HG02885 (cell line): ENCODE measurements around the gene PFKFB4.
"Not testable (repeated sequence)": the region's sequence is repeated elsewhere in the genome, so short reads cannot be mapped to it uniquely, and the experiment has no call there.

Experiments
- ATAC-seq: cut with Tn5 transposase; IDR thresholded peaks from one replicate; pipeline ENCODE4 v1.9.1; 2021; ENCODE audit warnings: mild to moderate bottlenecking; ENCODE audit not compliant: unreplicated experiment, poor library complexity

PFKFB4 gene

DNA sequence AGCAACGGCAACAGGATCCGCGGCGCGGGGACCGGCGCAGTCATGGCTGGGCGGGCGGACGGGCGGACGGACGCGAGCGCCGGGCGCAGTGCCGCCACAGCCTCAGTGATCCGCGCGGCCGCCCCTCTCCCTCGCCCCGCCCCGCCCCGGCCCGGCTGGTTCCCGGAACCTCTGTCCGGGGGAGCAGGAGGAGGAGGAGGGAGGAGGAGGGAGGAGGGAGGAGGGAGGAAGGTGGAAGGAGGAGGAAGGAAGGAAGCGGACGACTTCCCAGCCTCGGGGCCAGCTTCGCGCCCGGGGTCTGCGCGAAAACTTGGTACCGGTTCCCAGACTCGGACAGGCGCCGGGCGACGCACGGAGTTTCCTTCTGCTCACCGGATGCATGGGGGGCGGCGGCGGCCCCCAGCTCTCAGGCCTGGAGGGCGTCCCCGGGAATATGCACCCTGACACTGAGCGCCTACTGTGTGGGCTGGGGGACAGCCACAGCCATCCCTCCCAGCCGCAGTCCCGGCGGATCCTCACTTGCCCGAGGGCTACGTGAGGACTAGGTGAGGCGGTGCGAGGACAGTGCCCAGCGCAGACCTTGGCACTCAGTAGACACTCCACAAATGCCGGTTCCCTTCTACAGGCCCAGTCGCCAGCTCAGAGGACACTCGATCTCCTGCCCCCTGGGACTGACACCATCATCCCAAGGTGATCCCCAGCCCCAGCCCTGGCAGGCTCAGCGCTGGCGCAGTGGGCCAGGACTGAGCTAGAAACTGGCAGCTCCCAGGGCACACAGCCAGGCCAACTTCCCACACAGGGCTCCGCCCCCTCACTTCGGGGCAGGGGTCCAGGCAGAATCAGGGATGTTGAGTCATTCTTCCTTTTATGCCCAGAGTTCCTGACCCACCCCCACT, 52.3 kb downstream of the PFKFB4 start, which contains the start of gene SHISA5:
SHISA5 (minus strand) TSS at position 124 of the 896 bp plus-strand sequence; CDS start at position 44, 80 bp downstream.
- peak; percentile 46 for ATAC-seq

DNA sequence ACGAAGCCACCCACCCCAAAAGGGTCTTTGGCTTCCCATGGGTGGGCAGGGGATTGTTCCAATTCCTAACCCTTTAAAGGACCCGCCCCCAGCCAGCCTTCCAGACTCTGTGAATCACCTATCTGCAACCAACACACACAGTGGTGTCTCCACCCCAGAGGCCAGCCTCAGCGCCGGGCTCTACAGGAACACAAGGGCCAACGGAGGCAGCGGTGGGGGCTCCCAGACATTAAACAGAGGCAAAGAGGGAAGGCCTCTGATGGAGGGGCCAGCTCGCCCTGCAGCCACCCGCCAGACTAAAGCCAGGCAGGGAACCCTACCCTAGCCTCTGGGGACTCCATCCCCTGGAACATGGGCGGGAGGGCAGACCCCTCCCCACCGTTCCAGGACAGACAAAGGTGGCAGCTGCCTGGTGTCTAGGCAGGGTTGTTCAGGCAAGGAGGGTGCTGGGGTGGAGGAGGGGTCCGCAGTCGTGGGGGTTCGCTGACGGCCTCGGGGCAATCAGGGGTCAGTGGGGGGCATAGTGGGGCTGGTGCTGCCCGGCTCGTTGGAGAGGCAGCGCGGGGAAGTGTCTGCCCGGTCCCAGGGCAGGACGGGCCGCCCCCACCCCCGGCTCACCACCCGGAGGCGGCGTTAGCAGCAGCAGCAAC, 53.1 kb downstream of the PFKFB4 start:
- ATAC-seq, result no peak

DNA sequence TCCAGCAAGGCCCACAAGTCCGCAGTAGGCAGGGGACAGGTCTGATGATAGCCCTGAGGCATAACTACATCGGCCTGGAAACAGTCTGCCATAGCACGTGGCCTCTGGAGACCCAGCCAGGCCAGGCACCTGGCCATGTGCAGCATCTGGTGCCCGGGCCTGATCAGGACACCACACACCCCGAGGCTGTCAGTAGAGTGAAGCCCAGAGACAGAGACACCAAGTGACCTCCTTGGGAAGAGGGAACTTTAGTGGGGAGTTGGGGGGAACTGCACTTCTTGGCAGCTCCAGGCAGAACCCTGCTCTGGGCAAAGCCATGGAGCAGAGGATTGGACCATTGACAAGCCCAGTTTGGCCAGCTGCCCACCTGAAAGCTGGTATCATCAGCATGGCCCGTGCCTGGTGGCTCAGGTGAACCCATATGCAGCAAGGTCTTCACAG, 53.9 kb downstream of the PFKFB4 start:
- ATAC-seq, result no peak

DNA sequence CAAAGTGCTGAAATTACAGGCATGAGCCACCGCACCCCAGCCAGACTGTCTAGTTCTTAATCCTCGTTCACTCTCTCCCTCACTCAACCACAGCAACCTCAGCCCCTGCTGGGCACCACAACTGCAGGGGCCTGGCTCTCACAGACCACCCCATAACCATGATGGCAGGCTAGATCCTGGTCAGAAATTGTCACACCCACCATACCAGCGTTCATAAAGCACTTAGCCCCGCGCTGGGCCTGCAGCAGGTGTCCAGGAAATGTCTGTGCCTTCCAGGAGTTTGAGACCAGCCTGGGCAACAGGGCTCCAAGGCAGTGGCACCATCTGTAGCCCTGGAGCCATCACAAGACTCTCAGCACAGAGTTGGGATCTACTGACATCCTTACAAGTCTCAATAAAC, 54.5 kb downstream of the PFKFB4 start:
- ATAC-seq, result no peak

DNA sequence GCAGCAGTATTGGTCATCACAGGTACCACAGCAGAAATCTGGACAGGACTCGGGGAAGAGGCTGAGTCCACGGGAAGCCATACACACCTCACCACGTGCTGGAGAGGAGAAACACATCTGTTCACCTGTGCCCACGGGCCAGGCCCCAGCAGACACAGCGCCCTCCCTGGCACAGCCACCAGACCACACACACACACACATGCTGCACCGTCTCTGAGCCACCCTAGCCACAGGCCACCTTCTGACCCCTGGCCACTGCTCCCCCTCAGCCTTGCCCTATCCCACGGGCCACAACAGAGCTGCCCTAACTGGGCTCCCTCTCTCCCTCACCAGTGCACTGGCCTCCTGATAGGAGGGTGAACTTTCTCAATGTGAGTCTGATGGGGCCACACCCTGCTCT, 55.4 kb downstream of the PFKFB4 start:
- no peak for ATAC-seq

DNA sequence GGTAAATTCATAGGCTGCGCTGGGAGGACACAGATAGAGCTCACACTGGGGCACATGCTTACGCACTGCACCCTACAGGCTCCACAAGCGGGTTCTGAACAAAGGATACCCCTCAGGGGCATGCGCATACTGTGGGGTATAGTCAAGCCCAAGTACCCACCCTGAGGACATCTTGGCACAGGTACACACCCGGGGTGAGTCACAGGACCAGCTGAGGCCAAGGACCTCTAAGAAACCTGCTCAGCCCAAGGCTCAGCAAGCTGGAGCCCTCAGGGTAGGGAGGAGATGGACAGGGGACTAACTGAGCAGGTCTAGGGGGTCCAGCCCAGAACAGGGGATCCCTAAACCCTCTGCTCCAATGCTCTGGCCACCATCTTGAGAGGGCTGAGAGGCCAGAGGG, 55.9 kb downstream of the PFKFB4 start:
- no peak for ATAC-seq

DNA sequence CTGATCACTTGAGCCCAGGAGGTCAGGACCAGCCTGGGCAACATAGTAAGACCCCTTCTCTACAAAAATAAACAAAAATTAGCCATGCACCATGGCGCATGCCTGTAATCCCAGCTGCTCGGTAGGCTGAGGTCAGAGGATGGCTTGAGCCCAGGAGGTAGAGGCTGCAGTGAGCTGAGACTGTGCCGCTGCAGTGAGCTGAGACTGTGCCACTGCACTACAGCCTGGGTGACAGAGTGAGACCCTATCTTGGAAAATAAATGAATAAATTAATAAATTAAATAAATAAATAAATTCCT, 63.5 kb downstream of the PFKFB4 start:
- ATAC-seq, result no peak

DNA sequence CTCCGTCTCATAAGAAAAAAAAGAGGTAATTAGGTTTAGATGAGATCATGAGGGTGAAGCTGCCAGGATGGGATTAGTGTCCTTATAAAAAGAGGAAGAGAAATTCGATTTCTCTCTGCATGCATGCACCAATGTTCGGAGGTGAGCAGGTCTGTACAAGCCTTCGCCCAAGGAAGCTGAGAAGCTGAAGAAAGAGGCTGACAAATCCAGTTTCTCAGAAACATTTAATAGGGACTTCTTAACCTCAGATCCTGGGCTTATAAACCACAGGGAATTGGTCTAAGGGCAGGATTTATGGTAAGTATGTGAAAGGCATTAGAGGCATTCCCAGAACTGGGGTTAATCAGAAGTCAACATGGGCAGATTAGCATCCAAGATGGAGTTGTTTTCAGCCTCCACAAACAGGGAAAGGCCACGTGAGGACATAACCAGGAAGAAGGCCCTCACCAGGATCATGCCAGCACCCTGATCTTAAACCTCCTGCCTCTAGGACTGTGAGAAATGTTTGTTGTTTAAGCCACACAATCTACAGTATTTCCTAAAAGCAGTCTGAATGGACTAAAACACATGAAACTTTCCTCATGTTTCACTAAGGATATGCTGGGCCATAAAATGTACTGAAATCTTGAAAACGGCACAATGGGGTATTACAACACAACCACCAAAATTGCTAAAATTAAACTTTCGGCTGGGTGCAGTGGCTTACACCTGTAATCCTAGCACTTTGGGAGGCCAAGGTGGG, 64.0 kb downstream of the PFKFB4 start:
- ATAC-seq, result no peak

DNA sequence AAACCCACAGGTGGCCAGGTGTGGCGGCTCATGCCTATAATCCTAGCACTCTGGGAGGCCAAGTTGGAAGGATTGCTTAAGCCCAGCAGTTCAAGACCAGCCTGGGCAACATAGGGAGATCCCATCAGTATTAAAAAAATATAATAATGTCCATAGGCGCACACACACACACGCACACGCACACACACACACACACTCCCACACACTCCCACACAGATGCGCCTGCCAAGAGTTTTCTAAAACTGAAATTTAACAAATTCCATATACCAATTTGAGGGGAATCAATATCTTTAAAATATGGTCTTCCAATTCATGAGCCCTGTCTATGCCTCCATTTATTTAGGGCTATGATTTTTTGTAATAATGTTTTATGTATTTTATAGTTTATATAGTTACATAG, 69.7 kb downstream of the PFKFB4 start:
- no peak for ATAC-seq

DNA sequence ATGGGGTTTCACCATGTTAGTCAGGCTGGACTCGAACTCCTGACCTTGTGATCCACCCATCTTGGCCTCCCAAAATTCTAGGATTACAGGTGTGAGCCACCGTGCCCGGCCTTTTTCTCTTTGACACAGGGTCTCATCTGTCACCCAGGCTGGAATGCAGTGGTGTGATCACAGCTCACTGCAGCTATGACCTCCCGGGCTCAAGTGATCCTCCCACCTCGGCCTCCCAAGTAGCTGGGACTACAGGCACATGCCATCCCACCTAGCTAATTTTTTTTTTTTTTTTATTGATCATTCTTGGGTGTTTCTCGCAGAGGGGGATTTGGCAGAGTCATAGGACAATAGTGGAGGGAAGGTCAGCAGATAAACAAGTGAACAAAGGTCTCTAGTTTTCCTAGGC, 73.8 kb downstream of the PFKFB4 start:
- not testable (repeated sequence) for ATAC-seq

DNA sequence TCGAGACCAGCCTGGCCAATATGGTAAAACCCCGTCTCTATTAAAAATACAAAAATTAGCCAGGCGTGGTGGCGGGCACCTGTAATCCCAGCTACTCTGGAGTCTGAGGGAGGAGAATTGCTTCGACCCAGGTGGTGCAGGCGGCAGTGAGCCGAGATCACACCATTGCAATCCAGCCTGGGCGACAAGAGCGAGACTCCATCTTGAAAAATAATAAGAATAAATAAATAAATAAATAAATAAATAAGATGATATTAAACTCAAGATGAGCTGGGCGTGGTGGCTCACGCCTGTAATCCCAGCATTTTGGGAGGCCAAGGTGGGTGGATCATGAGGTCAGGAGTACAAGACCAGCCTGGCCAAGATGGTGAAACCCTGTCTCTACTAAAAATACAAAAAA, 75.7 kb downstream of the PFKFB4 start:
- not testable (repeated sequence) for ATAC-seq

DNA sequence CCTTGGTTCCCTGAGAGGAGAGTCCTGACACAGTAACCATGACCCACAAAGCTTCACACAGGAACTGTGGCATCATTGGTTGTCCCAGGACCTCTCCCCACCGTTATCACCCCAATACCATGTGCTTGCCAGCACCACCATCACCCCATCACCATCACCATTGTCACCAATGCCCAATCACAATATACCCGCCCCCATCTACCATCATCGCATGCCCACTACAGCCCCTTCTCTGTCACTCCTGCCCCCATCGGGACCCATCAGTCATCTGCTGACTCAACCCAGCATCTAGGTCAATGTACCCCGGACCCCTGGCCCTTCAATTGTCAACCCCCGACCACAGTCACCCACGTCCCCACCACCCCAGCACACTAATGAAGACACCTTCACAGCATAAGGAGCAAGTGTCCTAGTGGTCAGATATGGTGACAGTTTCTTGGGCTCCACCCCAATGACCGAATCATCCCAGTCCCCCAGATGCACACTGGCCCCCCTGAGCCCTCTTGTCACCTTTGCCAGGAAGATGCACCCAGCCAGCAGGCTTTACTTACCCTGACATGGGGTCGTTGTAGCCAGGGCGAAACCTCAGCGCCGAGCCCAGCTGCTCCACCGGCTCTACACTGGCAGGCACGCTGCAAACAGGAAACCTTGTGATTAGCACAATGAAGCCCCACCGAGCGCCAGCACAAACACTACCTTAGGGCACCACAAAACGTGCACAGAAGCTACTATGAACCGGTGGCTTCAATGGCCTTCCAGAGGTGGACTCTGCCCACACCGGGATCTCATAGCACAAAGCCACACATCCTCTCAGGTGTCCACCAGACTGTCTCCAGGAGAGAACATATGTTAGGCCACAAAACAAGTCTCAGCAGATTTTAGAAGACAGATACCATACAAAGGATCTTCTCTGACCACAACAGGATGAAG, 77.7 kb downstream of the PFKFB4 start:
- no peak for ATAC-seq

DNA sequence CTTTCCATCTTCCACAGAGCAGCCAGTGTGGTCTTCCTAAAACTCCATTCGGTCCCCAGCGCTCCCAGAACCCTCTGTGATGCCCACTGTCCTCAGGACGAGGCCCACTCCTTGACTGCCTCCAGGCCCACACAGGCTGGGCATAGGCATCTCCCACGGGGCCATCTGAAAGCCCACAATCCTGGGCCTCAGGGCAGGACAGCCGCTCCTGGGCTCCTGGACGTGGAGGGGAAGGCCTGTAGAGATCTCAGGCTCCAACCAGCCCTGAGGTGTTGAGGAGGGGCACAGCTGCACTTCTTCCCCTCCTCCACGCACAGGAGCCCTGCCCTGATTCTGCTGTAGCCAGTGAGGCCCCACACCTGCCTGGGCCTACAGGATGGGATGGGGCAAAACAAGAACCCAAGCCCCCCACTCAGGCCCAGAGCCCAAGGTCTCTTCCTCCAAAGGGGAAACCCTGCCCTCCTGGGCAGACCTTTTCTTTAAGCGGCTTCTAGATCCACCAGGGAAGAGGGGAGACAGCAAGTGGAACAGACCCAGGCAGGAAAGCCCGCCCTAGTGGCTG, 78.6 kb downstream of the PFKFB4 start:
- no peak for ATAC-seq

DNA sequence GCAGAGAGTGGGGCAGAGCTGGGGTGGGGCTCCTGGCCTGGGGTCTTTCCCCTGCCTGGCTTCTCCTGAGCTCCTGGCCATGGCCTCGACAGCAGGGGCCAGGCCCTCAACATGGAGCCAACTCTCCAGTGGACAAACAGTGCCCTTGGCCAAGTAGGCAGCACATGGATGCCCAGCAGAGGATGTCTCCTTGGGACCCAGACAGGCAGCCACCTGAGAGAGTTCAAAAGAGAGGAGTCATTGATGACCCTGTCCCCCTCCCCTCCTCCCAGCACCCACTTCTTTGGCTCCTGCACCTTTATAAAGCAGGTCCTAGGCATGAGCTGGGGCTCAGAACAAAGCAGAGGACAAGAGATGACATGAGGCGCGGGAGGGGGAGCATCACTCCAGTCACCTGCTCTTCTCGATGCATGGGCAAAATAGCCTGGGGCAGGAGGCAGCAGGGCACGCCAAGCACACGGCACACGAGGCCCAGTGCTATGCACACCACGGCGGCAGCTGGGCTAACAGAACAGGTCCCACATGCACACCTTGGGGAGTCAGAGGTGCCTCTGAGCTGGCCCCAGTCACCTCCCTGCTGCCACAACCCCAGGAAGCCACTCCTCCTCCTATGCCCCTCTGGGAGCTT, 80.1 kb downstream of the PFKFB4 start:
- ATAC-seq, result no peak

DNA sequence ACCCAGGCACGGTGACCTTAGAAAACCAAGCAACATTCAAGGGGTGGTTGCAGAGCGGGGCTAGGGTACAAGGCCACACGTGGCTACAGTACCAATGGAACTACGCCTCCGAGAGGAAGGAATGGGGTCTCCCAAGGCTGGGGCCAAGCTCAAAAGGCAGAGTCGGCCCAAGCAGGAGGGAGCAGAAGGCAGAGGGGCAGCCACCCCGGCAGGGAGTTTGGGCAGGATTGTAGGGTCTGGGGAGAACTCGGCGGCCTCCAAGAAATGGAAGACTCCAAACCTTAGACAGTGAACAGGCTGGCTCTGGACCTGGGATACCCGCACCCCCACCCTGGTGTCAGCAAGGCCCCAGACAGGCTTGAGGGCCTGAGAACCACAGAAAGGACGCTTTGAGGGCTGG, 81.4 kb downstream of the PFKFB4 start:
- ATAC-seq, result no peak

DNA sequence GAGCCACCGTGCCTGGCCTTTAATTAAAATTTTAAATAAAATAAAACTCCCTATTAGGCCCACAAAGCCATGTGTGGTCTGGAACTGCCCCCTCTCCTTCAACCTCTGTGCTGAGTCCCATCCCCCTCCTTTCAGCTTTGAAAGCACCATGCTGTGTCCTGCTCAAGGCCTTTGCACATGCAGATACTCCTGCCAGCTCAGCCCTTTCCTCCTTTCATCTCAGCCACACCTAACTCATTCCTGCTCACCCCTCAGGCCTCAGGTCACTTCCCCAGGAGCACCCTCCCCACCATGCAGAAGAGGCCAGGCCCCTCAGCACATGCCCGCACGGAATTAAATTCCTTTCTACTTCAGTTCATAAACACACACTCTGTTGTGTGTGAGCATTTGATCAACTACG, 82.0 kb downstream of the PFKFB4 start:
- no peak for ATAC-seq

DNA sequence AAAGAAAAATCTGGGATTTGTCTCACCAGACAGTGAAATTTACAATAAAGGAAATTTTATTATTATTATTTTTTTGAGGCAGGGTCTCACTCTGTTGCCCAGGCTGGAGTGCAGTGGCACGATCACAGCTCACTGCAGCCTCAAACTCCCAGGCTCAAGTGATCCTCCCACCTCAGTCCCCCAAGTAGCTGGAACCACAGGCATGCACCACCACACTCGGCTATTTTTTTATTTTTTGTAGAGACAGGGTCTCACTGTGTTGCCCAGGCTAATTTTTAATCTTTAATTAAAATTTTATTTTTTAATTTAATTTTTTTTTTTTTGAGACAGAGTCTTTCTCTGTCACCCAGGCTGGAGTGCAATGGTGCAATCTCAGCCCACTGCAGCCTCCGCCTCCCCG, 82.6 kb downstream of the PFKFB4 start:
- ATAC-seq, result not testable (repeated sequence)

DNA sequence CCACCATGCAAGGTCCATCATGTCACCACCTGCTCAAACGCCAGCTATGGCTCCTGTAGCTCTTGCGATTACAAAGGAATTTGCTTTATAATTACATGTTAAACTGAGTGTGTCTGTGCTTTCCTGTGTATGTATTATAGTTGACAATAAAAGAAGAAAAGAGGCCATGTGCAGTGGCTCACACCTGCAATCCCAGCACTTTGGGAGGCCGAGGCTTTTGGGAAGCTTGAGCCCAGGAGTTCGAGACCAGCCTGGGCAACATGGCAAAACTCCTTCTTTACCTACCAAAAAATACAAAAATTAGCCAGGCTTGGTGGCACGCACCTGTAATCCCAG, 83.0 kb downstream of the PFKFB4 start:
- no peak for ATAC-seq

DNA sequence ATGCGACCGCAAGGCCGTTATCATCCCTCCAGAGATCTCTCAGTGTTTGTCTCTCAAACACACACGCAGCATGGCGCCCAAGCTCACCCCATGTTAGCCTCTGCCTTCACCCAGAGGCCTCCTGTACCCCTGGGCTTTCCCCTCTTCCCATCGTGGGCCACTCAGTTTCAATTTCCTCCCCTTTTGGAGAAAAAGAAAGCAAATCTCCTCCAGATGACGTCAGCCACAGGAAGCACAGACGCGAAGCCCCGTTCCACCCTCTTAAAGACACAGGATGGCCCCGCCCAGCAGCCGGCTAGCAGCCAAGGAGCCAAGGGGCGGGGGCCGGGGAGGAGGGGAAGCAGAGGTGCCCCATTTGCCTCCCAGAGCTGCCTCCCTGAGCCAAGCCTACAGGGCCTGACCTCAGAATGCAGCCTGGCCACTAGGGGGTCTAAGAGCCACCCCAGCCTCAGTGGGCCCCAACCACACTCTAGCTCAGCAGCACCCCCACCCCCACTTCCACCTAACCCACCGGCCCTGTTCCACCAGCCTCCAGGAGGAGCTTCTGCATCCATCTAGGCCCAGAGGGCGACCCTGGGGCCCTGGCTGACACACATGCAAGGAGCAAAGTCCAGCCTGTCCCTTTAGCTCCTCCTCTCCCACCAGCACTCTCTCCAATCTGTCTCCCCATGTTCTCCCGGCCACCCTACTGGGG, 83.5 kb downstream of the PFKFB4 start:
- peak; percentile 82 for ATAC-seq
